ENCODE data around the gene FAM168A.
A peak's percentile ranks its signal among the peaks of the same experiment; 100 is the strongest.

The FAM168A gene

DNA sequence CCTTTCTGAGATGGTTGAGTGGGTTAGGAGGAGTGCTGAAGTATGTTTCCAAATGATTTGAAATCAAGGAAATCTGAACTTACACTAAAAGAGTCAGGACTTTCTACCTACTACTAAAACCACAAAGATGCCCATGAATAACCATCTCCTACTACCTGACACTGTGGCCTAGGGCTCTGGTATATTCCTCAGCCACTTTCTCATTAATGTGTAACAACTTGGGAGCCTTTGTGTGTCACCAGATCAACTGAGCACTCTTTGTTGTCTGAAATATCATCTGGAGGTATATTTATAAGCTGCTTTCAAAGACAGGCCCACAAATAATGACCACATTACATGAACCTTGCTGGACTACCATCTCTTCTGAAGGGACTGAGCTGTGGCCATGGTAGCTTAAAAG lies 177.8 kb downstream of the FAM168A start:
- DNase-seq: no peak

DNA sequence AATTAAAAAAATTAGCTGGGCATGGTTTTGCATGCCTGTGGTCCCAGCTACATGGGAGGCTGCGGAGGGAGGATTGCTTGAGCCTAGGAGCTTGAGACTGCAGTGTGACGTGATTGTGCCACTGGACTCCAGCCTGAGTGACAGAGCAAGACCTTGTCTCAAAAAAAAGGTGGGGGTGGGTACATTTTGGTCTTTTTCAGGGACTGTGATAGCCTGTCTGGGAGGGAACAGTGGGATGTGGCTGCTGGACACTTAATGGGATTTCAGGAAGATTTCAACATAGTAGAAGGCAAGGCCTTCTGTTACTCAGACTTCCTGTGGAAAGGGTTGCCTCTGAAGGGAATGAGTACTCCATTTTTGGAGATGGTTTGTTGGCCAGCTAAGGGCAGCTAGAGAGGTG lies 181.1 kb downstream of the FAM168A start:
- DNase-seq: no peak

DNA sequence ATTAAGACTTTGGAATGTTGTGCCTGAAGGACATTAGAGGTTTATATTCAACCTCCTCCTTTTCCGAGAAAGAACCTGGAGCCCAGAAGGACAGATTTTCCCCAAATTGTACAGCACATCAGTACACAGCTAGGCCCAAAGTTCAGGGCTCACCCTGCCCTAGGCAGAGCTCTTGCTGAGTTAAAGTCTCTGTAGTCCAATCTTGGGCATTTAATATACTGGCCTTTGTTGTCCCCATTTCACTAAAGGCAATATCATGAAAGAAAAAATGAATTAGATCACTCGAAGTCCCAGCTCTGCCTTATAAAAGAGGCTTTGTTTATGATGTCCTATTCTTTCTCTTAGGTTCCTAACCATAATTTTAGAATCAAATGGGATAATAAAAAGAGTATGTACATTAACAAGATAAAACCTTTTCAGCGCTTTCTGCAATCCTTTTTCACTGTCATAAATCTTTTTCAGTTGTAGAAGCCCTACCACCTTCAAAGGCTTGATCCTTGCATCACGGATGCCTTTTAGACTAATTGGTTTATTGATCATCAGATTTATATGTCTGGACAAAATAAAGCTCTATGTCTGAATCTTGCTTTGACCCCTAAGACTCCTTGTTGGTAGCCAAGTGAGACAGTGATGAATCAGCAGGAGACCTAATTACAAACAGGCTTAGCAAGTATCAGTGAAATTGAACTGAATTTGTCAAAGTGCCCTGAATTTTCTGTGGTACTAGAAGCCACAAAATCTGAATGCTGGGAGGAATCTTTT lies 181.9 kb downstream of the FAM168A start:
- DNase-seq: no peak

DNA sequence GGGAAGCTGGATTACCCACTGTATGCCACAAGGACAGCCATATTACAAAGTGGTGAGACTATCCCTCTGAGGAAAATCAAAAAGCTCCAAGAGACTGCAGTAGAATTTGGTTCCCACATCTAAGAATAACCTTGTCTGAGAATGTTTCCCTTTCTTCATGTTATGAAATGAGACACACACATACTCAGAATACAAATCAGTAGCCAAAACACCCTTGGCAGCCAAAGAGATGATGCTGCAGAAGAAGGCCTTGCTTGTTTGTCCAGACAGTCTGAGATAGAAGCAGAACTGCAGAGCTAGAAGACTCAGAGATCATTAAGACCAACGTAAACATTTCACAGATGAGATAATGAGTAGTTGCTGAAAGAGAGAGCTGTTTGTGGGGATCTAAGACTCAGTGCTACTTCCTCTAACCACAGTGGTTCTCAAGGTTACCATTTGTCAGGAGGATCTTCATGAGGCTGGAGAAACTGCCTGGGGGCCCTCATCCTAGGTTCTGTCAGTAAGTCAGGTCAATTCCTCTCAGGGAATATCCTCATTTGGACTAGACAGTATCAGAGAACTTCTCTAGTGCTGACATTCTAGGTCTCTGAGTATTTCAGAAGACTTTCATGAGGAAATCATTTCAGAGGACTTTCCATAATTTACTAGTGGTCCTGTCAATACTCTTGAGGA lies 182.8 kb downstream of the FAM168A start:
- DNase-seq: no peak

DNA sequence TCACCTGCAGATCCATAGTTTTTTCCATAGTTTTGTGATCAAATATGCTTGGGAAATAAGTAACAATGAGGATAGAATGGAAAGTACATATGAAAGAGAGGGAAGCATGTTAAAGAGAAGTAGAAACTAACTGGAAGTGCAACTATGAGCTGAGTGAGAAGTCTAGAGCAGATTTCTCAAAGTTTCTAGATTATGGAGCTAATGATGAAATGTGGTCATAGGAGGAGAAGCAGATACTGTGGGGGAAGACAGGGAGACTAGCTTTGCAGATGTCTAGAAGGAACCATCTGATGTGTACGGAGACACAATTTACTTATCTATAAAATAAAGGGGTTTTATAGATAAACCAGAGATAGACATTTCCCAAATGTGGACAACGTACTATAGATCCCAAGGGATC lies 184.7 kb downstream of the FAM168A start:
- no peak for DNase-seq

DNA sequence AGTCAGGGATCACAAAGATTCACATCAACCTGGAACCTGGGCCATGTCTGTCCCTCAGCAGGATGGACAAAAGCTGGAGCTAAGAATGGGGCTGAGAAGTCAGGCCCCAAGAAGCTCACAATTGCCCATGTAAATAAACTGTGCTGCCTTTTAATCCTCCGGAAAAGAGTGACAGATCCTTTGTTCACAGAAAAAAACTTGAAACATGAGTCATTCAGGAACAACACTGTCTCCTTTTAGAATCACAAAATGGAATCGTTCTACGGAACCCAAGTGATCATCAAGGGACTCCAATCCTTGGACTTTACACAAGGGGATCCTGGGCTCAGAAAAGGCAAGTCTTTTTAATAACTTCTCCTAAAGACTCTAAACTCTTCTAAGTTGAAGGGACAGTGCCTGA lies 185.6 kb downstream of the FAM168A start:
- DNase-seq: no peak

DNA sequence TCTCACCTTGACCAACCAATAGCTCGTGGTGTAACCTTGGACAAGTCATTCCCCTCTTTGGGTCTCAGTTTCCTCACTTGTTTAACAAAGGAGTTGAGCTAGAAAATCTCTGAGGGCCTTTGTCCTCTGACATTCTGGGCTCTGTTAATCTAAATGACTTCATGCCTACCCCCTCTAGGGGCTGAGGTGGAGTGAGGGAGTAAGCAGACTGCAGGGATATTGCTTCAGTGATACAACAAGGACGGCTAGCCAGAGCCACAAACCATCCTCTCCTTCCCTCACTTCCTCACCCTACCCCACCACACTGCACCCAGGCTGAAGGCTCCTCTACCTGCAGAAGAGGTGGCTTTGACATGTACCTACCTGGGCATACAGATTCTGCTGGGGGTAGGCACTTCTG lies 186.9 kb downstream of the FAM168A start:
- no peak for DNase-seq

DNA sequence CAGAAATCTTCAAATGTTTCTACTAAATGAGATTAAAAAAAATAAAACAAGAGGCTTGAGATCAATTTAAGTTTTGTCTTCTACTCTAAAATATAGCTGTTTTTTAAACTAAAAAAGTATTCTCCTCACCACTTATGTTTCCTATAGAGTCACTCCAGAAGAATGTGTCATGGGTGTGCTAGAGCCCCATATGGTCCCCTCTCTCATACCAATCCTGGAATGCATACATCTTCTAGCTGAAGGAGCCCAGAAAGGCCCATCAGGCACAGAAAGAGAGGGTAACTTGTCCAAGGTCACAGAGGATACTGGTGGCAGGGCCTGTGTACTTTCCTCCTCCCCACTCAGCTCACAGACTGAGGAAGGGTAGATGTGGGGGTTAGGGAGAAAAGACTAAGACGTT lies 187.3 kb downstream of the FAM168A start:
- no peak for DNase-seq

DNA sequence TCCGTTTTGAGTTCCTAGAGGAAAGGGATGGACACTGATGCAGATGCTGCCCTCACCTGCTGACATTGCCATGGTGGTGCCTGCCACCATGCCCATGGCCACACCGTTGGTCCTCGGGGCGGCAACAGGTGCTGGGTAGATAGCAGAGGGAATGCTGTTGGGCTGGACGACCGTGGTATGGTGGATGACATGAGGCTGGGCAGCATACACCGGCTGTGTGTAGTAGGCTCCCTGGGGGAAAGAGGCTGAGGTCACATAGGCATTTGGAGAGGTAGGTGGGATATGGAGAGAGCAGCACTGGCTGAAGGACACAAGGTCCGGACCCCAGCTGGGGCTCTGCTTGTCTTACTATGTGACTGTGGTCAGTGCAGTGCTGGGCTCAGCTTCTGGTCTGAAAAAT lies 188.5 kb downstream of the FAM168A start:
- no peak for DNase-seq

DNA sequence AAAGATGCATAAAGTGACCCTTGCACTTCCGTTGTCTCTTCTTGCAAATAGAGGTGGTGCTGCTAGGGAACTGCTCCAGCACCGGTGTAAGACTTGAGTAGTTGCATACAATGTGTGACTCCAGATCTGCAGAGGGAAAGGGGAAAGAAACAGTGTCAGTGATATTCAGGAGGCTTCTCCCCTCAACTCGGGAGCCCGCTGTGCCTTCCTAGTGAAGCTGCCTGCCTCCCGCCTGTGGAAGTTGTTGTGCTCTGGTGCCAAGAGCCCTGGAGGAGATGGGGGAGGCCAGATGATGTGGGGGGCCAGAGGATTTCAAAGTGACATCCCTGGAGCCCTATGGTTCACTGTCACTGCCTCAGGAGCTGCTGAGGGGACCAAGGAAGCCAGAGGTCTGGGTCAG lies 191.3 kb downstream of the FAM168A start:
- no peak for DNase-seq

DNA sequence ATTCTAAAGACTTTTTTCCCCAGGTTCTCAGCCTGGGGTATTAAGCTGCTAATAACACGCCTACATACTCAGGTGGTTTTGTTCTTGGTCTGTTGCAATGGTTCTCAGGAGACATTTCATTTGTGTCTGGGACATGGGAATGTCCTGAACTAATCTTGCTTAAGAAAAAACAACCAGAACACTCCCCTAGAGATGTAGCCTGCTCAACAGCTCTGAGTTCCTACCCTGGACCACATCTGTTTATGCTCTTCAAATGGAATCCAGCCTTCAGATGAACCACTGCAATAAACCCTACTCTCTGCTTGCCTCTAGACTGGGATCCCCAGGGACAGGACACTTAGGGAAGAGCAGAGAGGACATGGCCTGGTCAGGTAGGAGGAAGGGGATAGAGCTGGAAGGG lies 191.8 kb downstream of the FAM168A start:
- DNase-seq: no peak

DNA sequence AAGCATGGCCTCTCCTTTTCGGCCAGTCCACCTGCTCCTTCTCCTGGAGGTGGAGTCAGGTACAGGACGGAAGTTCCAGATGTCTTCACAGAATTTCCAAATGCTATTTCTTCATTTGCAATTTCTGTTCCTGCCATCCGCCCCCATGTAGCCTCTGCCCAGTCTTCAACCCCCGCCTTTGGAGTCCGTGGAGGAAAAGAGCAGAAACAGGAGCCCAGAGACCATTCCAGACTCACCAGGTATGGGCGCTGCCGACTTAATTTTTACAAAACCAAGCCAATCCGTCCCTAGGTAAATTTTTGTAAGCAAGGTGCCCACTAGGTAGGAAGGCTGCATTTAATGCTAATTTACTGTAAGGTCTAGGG lies 192.8 kb downstream of the FAM168A start:
- no peak for DNase-seq

DNA sequence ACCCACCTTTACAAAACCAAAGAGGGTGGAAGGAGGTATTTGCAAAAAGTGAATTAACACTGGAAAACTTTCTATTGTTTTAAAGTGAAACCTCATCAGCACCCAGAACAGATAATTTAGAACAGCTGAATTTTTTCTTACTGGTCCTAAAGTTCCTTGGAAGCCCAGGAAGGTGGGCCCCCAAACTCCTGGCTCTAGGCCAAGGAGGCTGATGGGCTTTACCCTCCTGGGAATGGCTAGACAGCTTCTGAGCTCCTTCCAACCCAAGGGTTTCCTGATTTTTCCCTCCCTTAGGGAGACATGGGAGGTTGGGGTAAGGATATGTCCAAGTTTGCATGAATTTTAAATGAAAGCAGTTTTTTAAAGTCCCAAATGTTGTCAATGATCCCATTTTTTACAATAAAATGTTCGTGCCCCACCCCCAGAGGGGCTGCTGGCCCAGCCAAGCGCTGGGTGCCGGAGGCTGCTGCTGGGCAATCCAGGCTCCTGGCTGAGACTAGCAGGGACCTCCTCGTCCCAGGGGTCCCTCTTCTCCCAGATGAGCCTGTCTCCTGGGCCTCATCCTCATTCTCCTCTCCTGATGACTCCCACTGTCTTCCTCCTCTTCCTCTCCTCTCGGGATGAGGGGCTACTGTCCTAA lies 193.3 kb downstream of the FAM168A start:
- no peak for DNase-seq

DNA sequence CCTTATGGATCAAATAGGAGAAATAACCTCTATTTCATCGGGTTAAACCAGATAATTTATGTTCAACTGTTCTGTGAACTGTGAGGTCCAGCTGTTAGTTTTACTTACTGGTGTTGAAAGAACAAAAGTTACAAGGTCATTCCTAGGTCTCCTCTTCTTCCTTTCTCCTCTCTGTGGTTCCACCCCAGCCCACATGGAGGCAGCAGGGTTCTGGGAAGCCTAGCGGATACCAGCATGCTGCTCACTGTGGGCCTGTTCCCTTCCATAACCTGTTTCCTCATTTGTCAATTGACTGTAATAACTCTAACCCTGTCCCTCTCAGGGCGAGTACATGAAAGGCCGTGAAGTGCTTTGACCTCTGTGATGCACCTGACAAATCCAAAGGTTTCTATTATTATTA lies 193.9 kb downstream of the FAM168A start:
- no peak for DNase-seq

DNA sequence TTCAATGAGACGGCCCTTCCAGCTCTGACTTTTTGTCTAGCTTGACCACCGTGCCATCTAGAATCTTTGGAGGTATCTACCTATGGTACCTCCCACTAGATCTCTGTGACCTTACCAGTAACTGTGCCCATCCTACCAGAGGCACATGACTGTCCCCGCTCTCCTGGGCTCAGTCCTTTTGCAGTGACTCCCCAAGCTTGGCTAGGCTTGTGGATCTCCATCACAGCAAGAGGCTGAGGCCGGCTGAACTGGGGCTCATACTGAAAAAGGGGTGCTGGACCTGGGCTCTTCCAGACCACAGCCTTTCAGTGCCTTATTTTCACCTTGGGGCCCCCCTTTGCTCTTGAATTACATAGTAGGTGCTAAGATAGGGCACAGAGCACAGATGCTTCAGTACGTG lies 194.4 kb downstream of the FAM168A start:
- no peak for DNase-seq

DNA sequence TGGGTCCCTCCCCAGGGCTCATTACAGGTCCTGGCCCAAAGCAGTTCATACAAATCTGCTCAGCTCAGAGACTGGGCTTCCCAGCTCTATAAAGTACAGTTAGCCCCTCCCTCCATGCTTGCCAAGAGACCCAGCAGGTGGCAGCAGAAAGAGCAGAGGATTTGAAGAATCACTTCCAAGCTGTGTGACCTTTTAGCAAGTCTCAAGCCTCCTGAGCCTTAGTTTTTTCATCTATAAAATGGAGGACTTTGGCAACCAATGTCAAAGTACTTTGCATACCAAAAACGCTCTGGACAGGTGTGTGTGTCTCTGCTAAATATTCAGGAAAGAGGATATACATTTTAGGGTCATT lies 195.1 kb downstream of the FAM168A start:
- DNase-seq: peak; percentile 44

DNA sequence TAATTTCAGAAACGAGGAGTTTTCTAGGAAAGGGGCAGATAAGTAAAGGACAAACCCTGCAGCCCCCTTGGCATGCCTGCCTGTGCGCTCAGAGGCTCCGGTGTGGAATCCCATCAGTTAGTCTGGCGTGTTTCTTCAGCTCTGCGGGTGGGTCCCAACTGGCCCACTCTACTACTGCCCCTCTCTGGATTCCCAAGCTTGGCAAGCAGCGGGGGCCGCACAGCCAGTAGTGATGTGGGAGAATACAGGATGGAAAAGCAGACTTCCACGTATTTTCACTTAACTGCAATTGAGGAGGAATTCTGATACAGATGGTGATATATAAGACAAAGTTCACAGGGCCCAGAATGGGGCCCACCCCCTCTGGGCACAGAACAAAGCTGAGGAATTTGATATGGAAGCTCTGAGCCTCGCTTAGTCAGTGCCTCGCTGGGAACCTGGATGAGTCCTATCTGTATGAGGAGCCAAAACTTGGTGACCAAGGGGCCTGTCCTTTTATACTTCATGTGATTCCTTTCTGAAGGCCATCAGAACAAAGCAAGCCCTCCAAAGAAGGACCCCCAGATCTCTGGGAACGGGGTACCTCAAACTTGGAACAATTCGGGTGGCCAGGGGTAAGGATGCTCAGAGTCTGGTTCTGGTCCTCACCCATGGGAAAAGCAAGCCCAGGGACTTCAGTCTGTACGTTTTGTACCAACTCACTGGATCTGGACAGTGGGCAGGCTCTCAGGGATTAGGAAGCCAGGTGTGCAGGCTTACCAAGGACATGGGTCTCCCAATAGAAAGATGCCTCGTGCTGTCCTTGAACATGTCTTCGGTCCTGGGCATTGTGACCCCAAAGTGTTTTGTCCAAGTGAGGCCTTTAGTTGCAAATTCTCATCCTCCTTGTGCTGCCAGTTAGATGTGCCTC lies 195.7 kb downstream of the FAM168A start:
- no peak for DNase-seq

DNA sequence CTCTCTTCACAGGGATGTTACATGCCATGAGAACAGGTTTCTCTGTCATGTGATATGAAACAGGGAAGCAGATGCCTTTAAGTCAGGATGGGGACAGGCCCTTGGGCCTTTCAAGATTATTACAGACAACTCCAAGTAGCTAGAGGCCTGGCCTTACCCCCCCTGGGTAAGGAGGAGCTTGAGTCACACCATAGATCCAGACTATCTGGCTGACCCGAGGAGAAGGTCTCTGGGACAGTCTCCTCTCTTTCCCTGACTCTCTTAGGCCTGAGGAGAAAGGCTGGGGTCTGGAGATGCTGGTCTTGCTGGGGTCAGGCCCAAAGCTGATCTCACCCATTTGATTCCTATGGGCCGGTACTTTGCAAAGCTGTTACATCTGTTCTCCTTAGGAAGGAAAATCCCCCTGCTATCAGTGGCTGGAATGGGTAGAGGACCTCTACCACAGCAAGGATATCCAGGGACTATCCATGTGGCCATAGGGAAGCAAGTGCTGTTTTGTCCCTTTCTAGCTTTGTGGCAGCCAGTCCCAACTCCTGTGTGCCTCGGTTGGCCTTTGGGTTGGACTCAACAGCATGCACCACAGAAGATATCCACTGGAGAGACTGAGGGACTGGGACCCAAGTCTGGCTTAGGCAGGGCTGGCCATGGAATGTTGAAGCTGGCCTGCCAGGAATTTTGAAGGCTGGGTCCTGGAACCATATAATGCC lies 196.5 kb downstream of the FAM168A start:
- no peak for DNase-seq

DNA sequence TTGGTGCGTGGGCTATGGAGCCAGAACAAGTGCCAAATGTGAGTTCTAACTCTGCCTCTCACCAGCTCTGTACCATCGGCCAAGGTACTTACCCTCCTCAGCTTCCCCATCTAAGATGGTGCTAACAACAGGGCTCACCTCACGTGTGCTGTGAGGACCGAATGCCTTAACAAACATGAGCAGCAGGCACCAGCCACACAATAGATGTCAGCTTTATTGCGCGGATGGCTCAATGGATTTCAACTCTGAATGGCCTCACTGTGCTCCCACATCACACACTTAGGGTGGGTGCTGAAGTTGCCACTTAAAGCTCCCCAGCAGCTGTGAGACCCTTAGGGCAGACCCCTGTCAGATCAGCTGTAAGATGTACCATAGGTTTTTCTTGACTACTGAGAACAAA lies 197.6 kb downstream of the FAM168A start:
- DNase-seq: no peak

DNA sequence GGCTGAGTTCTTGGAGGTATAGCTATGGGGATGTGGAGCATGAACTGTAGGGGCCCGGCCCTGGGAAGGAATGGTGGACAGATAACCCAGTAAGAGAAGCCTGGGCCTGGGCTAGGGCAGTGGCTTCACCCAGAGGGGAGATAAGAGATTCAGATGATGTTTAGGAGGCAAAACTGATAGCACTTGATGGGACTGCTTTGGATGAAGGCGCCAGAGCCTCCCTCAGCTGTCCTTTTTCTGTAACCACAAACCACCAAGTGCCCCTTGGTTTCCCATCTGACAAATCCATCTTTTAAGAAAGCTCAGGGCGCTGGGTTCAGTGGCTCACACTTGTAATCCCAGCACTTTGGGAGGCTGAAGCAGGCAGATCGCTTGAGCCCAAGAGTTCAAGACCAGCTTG lies 198.3 kb downstream of the FAM168A start:
- DNase-seq: no peak

DNA sequence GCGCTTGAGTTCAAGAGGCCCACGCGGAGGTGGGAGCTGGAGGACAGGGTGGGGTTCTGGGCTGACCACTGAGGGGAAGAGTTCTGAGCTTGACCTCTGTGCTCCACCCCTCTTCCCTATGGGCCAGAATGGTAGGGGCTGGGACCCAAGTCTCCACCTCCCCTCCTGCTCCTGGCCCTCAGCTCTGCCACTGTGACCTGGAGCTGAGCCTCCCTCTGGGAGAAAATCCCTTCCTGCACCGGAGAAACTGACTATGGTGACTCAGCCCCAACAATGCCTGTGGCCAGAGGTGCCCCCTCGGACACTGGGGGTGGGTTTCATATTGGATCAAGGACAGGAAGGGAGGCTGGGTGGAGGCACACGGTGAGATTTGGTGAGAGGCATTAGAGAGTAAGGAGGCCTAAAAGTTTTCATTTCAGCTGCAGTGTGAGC lies 198.7 kb downstream of the FAM168A start:
- DNase-seq: no peak

DNA sequence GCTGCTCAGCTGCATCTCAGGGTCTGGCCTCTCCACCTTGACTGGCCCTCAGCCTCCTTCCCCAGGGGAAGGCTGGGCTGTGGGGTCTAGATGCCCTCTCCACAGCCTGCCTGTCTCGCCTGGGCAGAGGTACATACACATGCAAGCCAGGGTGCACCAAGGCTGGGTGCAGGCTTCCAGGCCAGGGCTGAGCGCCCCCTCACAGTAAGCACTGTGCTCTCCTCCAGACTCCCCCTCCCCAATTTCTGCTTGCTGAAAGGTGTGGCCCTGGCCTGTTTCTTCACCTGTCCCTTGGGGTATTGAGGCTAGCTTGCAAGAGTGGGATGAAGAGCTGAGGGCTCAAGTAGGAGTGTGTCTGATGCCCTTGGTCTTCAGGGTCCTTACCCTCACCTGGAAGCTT lies 199.2 kb downstream of the FAM168A start:
- no peak for DNase-seq

DNA sequence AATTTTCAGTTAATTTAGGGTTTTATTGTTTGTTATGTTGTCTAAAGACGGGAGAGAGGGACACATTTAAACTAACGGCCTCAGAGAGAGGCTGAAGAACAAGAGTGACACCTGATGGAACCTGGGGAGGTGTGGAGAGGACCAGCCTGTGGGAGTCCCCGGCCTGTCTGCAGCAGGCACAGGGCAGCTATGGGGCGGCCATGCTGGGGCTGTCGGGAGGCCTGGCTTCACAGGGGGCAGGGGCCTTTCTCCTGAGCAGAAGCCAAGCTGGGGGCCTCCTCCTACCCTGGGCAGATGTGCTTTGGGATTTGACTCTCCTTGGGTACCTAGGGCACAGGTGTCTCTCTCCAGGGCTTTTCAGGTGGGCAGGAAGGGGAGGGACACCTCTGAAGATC lies 199.8 kb downstream of the FAM168A start:
- no peak for DNase-seq
